IMR-90 (cell line): ENCODE results near the gene EIF4E1B. TPM values are rescaled to one million over a fixed set of nuclear protein-coding genes. Genes with fewer than 3 reads are reported as not detected.

Experiments used
- ATAC-seq: fragments of 200-7000 bp; cut with Tn5 transposase; 2 replicates; pipeline ENCODE4 v1.9.1; 2020; ENCODE audit warnings: low read depth, mild to moderate bottlenecking, moderate library complexity
- BruUV-seq: library from RNA; stranded (reverse); fragments of 400-500 nt; replicated peaks from 2 replicates; lab custom pipeline; 2021; lab: Mats Ljungman, UMichigan
- CTCF ChIA-PET: fragments of 300-600 bp; formaldehyde crosslinking; extraction: SDS; loops from one replicate; lab custom pipeline; 2021; ENCODE audit warnings: antibody characterized with exemption; lab: Yijun Ruan, JAX
- POLR2A ChIA-PET: fragments of 300-600 bp; sonication (Branson Sonifier 250); formaldehyde crosslinking; loops from one replicate; lab custom pipeline; 2022; ENCODE audit warnings: antibody characterized with exemption; ENCODE audit not compliant: unreplicated experiment; lab: Charles Lee
- DNase-seq: peaks from one replicate; pipeline ENCODE4 v3.0.0; 2013
- H2AFZ ChIP-seq: replicated peaks from 2 replicates; pipeline ENCODE3; 2013; ENCODE audit warnings: low read length, mild to moderate bottlenecking; ENCODE audit not compliant: poor library complexity
- H2AK5ac ChIP-seq: 2 replicates; pipeline ENCODE4 v1.6.1; 2013; ENCODE audit warnings: low read depth, low read length, inconsistent platforms
- H2AK9ac ChIP-seq: replicated peaks from 2 replicates; pipeline ENCODE3; 2013; ENCODE audit warnings: mild to moderate bottlenecking, low read depth, low read length, moderate library complexity; ENCODE audit not compliant: poor library complexity
- H2BK120ac ChIP-seq: 2 replicates; pipeline ENCODE4 v1.6.1; 2013; ENCODE audit warnings: low read depth, low read length, inconsistent platforms
- H2BK15ac ChIP-seq: 3 replicates; pipeline ENCODE4 v1.6.1; 2013; ENCODE audit warnings: low read depth, low read length, inconsistent platforms
- H2BK20ac ChIP-seq: 2 replicates; pipeline ENCODE4 v1.6.1; 2013; ENCODE audit warnings: low read depth, mild to moderate bottlenecking, inconsistent platforms, low read length, moderate library complexity
- H2BK5ac ChIP-seq: 2 replicates; pipeline ENCODE4 v1.6.1; 2013; ENCODE audit warnings: mild to moderate bottlenecking, low read depth, low read length, inconsistent platforms; ENCODE audit not compliant: poor library complexity, severe bottlenecking
- H3K14ac ChIP-seq: replicated peaks from 2 replicates; pipeline ENCODE4 v1.6.1; 2013; ENCODE audit warnings: low read depth, low read length, inconsistent platforms
- H3K18ac ChIP-seq: 2 replicates; pipeline ENCODE4 v1.6.1; 2013; ENCODE audit warnings: low read depth, low read length, control low read depth
- H3K23ac ChIP-seq: 2 replicates; pipeline ENCODE4 v1.6.1; 2013; ENCODE audit warnings: low read depth, low read length, inconsistent platforms
- H3K27ac ChIP-seq: 2 replicates; pipeline ENCODE4 v1.5.1; 2013; ENCODE audit warnings: mild to moderate bottlenecking, control low read depth, low read length; ENCODE audit not compliant: insufficient read depth
- H3K27me3 ChIP-seq: 2 replicates; pipeline ENCODE4 v1.6.1; 2013; ENCODE audit warnings: low read length; ENCODE audit not compliant: control insufficient read depth, insufficient read depth
- H3K36me3 ChIP-seq: 2 replicates; pipeline ENCODE4 v1.6.1; 2013; ENCODE audit warnings: low read length, mixed read lengths; ENCODE audit not compliant: control insufficient read depth, insufficient read depth
- H3K4ac ChIP-seq: 2 replicates; pipeline ENCODE4 v1.6.1; 2013; ENCODE audit warnings: low read depth, low read length, inconsistent platforms
- H3K4me1 ChIP-seq: 2 replicates; pipeline ENCODE4 v1.6.1; 2013; ENCODE audit warnings: low read length, mixed read lengths; ENCODE audit not compliant: control insufficient read depth, insufficient read depth
- H3K4me2 ChIP-seq: 2 replicates; pipeline ENCODE4 v1.6.1; 2013; ENCODE audit warnings: low read depth, mild to moderate bottlenecking, control low read depth, low read length, moderate library complexity
- H3K4me3 ChIP-seq: 2 replicates; pipeline ENCODE4 v1.5.1; 2013; ENCODE audit warnings: low read depth, mild to moderate bottlenecking, control low read depth, low read length, moderate library complexity; ENCODE audit not compliant: insufficient read depth
- H3K56ac ChIP-seq: 2 replicates; pipeline ENCODE4 v1.6.1; 2013; ENCODE audit warnings: low read length, inconsistent platforms; ENCODE audit not compliant: insufficient read depth; ENCODE audit errors: extremely low read depth
- H3K79me1 ChIP-seq, 2 experiments: 2 replicates each; pipeline ENCODE4 v1.6.1; 2013; ENCODE audit warnings: low read length in 2 of 2, inconsistent platforms in 1 of 2, low read depth in 1 of 2
- H3K9ac ChIP-seq: 2 replicates; pipeline ENCODE4 v1.6.1; 2013; ENCODE audit warnings: low read depth, low read length, control low read depth
- H3K9me1 ChIP-seq: 2 replicates; pipeline ENCODE4 v1.6.1; 2013; ENCODE audit warnings: low read length, inconsistent platforms; ENCODE audit not compliant: insufficient read depth
- H3K9me3 ChIP-seq: 2 replicates; pipeline ENCODE4 v1.6.1; 2013; ENCODE audit warnings: low read length; ENCODE audit not compliant: control insufficient read depth, insufficient read depth
- H4K20me1 ChIP-seq: 2 replicates; pipeline ENCODE4 v1.6.1; 2013; ENCODE audit warnings: low read length, inconsistent platforms; ENCODE audit not compliant: insufficient read depth
- H4K5ac ChIP-seq: 2 replicates; pipeline ENCODE4 v1.6.1; 2013; ENCODE audit warnings: mild to moderate bottlenecking, low read depth, low read length, control low read depth
- H4K8ac ChIP-seq, 2 experiments: 2 replicates each; pipeline ENCODE4 v1.6.1; 2013; ENCODE audit warnings: low read depth in 2 of 2, low read length in 2 of 2, control low read depth in 1 of 2, inconsistent platforms in 1 of 2
- H4K91ac ChIP-seq: 2 replicates; pipeline ENCODE4 v1.6.1; 2013; ENCODE audit warnings: low read depth, low read length, inconsistent platforms; ENCODE audit not compliant: insufficient read depth
- BHLHE40 ChIP-seq: fragments of 150-350 bp; IDR thresholded peaks from 2 replicates; pipeline ENCODE4 v1.6.1; 2016; ENCODE audit warnings: mild to moderate bottlenecking, low read depth, low read length
- CEBPB ChIP-seq: IDR thresholded peaks from 2 replicates; pipeline ENCODE4 v1.6.1; 2012; ENCODE audit warnings: low read depth, low read length, improper control_type of control experiment
- CHD1 ChIP-seq: IDR thresholded peaks from 2 replicates; pipeline ENCODE4 v1.6.1; 2012; ENCODE audit warnings: low read depth, low read length, improper control_type of control experiment
- FOS ChIP-seq: fragments of 150-350 bp; IDR thresholded peaks from 2 replicates; pipeline ENCODE4 v1.6.1; 2016; ENCODE audit warnings: low read depth, low read length
- MAFK ChIP-seq: IDR thresholded peaks from 2 replicates; pipeline ENCODE4 v1.6.1; 2012; ENCODE audit warnings: low read depth, low read length, improper control_type of control experiment
- MAZ ChIP-seq: IDR thresholded peaks from 2 replicates; pipeline ENCODE4 v1.6.1; 2012; ENCODE audit warnings: low read depth, mild to moderate bottlenecking, low read length, improper control_type of control experiment, moderate library complexity, borderline replicate concordance
- MXI1 ChIP-seq: IDR thresholded peaks from 2 replicates; pipeline ENCODE4 v1.6.1; 2012; ENCODE audit warnings: low read depth, mild to moderate bottlenecking, low read length, moderate library complexity, borderline replicate concordance
- NFE2L2 ChIP-seq: fragments of 150-350 bp; IDR thresholded peaks from 2 replicates; pipeline ENCODE4 v1.6.1; 2016; ENCODE audit warnings: low read depth, mild to moderate bottlenecking, low read length
- POLR2A ChIP-seq: IDR thresholded peaks from 2 replicates; pipeline ENCODE4 v1.6.1; 2012; ENCODE audit warnings: mild to moderate bottlenecking, low read depth, low read length
- RAD21 ChIP-seq: IDR thresholded peaks from 2 replicates; pipeline ENCODE4 v1.6.1; 2012; ENCODE audit warnings: low read length, improper control_type of control experiment
- RCOR1 ChIP-seq: IDR thresholded peaks from 2 replicates; pipeline ENCODE4 v1.6.1; 2012; ENCODE audit warnings: mild to moderate bottlenecking, low read length, improper control_type of control experiment; ENCODE audit not compliant: insufficient replicate concordance
- RFX5 ChIP-seq: IDR thresholded peaks from 2 replicates; pipeline ENCODE4 v1.8.0; 2012; ENCODE audit warnings: low read depth, mild to moderate bottlenecking, low read length, moderate library complexity
- SMC3 ChIP-seq: fragments of 150-350 bp; IDR thresholded peaks from 2 replicates; pipeline ENCODE4 v1.6.1; 2016; ENCODE audit warnings: low read depth, mild to moderate bottlenecking, antibody characterized with exemption, low read length, moderate library complexity
- WGBS, 2 experiments: methylation state at CpG; one replicate each; pipeline versions ENCODE4 v1.1.5 to v1.1.7; 2013; ENCODE audit warnings: missing lambda C conversion rate in 2 of 2; ENCODE audit not compliant: insufficient read length in 1 of 2; ENCODE audit errors: extremely low coverage in 2 of 2; 5-methylcytosine and 5-hydroxymethylcytosine counted together
- dilution Hi-C: fragments of 300-500 bp; cut with HindIII; formaldehyde crosslinking; loops from one replicate; pipeline ENCODE4 v1.14.3; 2018; ENCODE audit warnings: low sequenced_read_pairs; ENCODE audit not compliant: unreplicated experiment
- in situ Hi-C: fragments of 300-500 bp; cut with MboI; formaldehyde crosslinking; loops from 3 replicates; pipeline ENCODE4 v1.14.3; 2019; ENCODE audit warnings: low sequenced_read_pairs, inconsistent platforms, mixed read lengths
- intact Hi-C: fragments of 100-400 bp; cut with micrococcal nuclease; formaldehyde crosslinking; loops from 2 replicates; pipeline ENCODE4 v1.10.0; 2022
- polyA plus RNA-seq, 3 experiments: library from polyadenylated mRNA; depleted of rRNA; stranded (reverse); fragments of >200 nt; gene quantifications; 2 replicates each; pipeline ENCODE4 v1.2.3, GENCODE V29; 2012; ENCODE audit warnings: low replicate concordance in 1 of 3
- total RNA-seq: library from RNA; depleted of rRNA; stranded (reverse); fragments of >200 nt; gene quantifications from 2 replicates; pipeline ENCODE4 v1.2.3, GENCODE V29; 2012
- TF ChIP-seq, protein P1 (sequence below): conservative IDR thresholded peaks from 2 replicates; pipeline ENCODE4 v1.5.1; 2012; ENCODE audit warnings: mild to moderate bottlenecking, low read depth, low read length, improper control_type of control experiment
- TF ChIP-seq, protein P2 (sequence below): fragments of 150-350 bp; IDR thresholded peaks from 2 replicates; pipeline ENCODE4 v1.6.1; 2017; ENCODE audit warnings: mild to moderate bottlenecking, antibody characterized with exemption, low read length, low read depth
- TF ChIP-seq, protein P3 (sequence below): fragments of 150-350 bp; IDR thresholded peaks from 2 replicates; pipeline ENCODE4 v1.6.1; 2016; ENCODE audit warnings: low read depth, mild to moderate bottlenecking, low read length, moderate library complexity, borderline replicate concordance

Gene EIF4E1B
- total and polyA plus RNA-seq, 2 of the 4 experiments (the other 2 are of a cell fraction) = not detected

DNA sequence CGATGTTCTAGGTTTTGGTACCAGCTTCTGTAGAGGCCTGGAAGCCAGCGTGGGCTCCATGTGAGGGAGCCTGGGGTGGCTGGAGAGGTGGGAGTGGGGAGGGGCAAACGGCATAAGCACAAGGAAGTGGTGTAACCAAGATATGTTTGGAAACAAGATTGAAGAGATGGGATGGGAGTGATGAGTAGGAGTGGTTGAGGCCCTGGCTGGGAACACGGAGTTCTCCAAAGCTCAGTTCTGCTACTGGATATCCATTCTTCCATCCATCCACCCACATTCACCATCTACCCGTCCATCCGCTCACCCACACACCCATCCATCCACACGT is 29.0 kb downstream of the EIF4E1B start:
- H4K91ac ChIP-seq = no peak overlapping the region
- H2BK5ac ChIP-seq = no peak overlapping the region
- no peaks in the 10 kb centered on the region for H3K9me3 ChIP-seq
- H3K14ac ChIP-seq = no peak overlapping the region
- H3K23ac ChIP-seq = no peak overlapping the region
- peaks cover 7% of the 10 kb centered on the region for H4K20me1 ChIP-seq
- DNase-seq (no peak), ATAC-seq (no peak)
- H3K27ac ChIP-seq = no peak overlapping the region
- H3K36me3 ChIP-seq = peaks cover 4% of the 10 kb centered on the region; the same call in 1 of the 2 replicates
- H4K8ac ChIP-seq = no peak overlapping the region
- H3K4me1 ChIP-seq = no peaks in the 10 kb centered on the region
- no peaks in the 10 kb centered on the region for H3K79me1 ChIP-seq
- TF ChIP-seq RFX5 (no peak), CEBPB (no peak), RCOR1 (no peak), POLR2A (no peak), NFE2L2 (no peak), SMC3 (no peak), MAZ (no peak), MAFK (no peak), BHLHE40 (no peak), CHD1 (no peak), FOS (no peak), RAD21 (no peak), MXI1 (no peak)
- TF ChIP-seq, protein P1, sequence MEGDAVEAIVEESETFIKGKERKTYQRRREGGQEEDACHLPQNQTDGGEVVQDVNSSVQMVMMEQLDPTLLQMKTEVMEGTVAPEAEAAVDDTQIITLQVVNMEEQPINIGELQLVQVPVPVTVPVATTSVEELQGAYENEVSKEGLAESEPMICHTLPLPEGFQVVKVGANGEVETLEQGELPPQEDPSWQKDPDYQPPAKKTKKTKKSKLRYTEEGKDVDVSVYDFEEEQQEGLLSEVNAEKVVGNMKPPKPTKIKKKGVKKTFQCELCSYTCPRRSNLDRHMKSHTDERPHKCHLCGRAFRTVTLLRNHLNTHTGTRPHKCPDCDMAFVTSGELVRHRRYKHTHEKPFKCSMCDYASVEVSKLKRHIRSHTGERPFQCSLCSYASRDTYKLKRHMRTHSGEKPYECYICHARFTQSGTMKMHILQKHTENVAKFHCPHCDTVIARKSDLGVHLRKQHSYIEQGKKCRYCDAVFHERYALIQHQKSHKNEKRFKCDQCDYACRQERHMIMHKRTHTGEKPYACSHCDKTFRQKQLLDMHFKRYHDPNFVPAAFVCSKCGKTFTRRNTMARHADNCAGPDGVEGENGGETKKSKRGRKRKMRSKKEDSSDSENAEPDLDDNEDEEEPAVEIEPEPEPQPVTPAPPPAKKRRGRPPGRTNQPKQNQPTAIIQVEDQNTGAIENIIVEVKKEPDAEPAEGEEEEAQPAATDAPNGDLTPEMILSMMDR = no peak
- TF ChIP-seq, protein P2, sequence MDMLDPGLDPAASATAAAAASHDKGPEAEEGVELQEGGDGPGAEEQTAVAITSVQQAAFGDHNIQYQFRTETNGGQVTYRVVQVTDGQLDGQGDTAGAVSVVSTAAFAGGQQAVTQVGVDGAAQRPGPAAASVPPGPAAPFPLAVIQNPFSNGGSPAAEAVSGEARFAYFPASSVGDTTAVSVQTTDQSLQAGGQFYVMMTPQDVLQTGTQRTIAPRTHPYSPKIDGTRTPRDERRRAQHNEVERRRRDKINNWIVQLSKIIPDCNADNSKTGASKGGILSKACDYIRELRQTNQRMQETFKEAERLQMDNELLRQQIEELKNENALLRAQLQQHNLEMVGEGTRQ = no peak
- TF ChIP-seq, protein P3, sequence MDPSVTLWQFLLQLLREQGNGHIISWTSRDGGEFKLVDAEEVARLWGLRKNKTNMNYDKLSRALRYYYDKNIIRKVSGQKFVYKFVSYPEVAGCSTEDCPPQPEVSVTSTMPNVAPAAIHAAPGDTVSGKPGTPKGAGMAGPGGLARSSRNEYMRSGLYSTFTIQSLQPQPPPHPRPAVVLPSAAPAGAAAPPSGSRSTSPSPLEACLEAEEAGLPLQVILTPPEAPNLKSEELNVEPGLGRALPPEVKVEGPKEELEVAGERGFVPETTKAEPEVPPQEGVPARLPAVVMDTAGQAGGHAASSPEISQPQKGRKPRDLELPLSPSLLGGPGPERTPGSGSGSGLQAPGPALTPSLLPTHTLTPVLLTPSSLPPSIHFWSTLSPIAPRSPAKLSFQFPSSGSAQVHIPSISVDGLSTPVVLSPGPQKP = no peak
- H4K5ac ChIP-seq = no peak overlapping the region
- in situ Hi-C loops (no loop called here), intact Hi-C loops (no loop called here), dilution Hi-C loops (no loop called here)
- H2AK5ac ChIP-seq = no peak overlapping the region
- peaks cover 3% of the 10 kb centered on the region; the same call in 1 of the 2 replicates for H3K9me1 ChIP-seq
- ChIA-PET POLR2A (no interaction called here), CTCF (interaction anchor here (0.6 kb wide), 1 partner anchor 89 kb away, joined by 5 read pairs; no protein-coding TSS in a partner anchor)
- H2AK9ac ChIP-seq = no peak overlapping the region
- no peak overlapping the region for H3K9ac ChIP-seq
- H2BK15ac ChIP-seq = no peak overlapping the region
- H3K4me3 ChIP-seq = no peak overlapping the region
- no peak overlapping the region for H3K4me2 ChIP-seq
- H3K4ac ChIP-seq = no peak overlapping the region
- H2BK20ac ChIP-seq = no peak overlapping the region
- no peak overlapping the region for H3K56ac ChIP-seq
- 100% methylated on average over 3 of the region's 7 CpGs for WGBS, 2 experiments
- no peak overlapping the region for H3K18ac ChIP-seq
- H2AFZ ChIP-seq = no peak overlapping the region
- H3K27me3 ChIP-seq = peaks cover 8% of the 10 kb centered on the region
- no TSS peak for BruUV-seq
- no peak overlapping the region for H2BK120ac ChIP-seq
